GM20431 (cell line): ENCODE data around the gene TTC38.

Experiments used
- in situ Hi-C: fragments of 300-500 bp; cut with MseI, MboI; formaldehyde crosslinking; loops from one replicate; pipeline ENCODE4 v1.15.0; 2020; ENCODE audit warnings: low sequenced_read_pairs; ENCODE audit not compliant: unreplicated experiment

TTC38 gene

GRCh38 chr22:46292732-46293131 is 24.9 kb downstream of the TTC38 start:
- in situ Hi-C loops = no loop called here

GRCh38 chr22:46293577-46294260 is 25.9 kb downstream of the TTC38 start:
- in situ Hi-C loops = no loop called here

- in situ Hi-C loops = no loop called here
These were observed 27.0 kb downstream of the TTC38 start for GRCh38 chr22:46294784-46295183.

- in situ Hi-C loops = no loop called here
These were observed 27.6 kb downstream of the TTC38 start for GRCh38 chr22:46295277-46295971.

- in situ Hi-C loops = no loop called here
These were observed 28.7 kb downstream of the TTC38 start, which contains the start of gene GTSE1 for GRCh38 chr22:46296257-46297150. Gene GTSE1 (plus strand): TSS chr22:46296870. CDS start chr22:46297401, 531 bp downstream.

- in situ Hi-C loops = no loop called here
These were observed 29.5 kb downstream of the TTC38 start for GRCh38 chr22:46297151-46297812.

GRCh38 chr22:46299101-46299500 is 31.3 kb downstream of the TTC38 start:
- in situ Hi-C loops = no loop called here

GRCh38 chr22:46300491-46300890 is 32.7 kb downstream of the TTC38 start:
- in situ Hi-C loops = loop anchor here (25.0 kb wide), 1 partner anchor 288 kb away; no protein-coding TSS in a partner anchor

- in situ Hi-C loops = loop anchor here (25.0 kb wide), 1 partner anchor 291 kb away; no protein-coding TSS in a partner anchor
These were observed 35.6 kb downstream of the TTC38 start for GRCh38 chr22:46303347-46303965.

- in situ Hi-C loops = loop anchor here (25.0 kb wide), 1 partner anchor 296 kb away; no protein-coding TSS in a partner anchor
These were observed 40.6 kb downstream of the TTC38 start for GRCh38 chr22:46308283-46308988.

- in situ Hi-C loops = loop anchor here (25.0 kb wide), 1 partner anchor 297 kb away; no protein-coding TSS in a partner anchor
These were observed 41.8 kb downstream of the TTC38 start for GRCh38 chr22:46309526-46310085.

- in situ Hi-C loops = loop anchor here (25.0 kb wide), 1 partner anchor 300 kb away; no protein-coding TSS in a partner anchor
These were observed 44.2 kb downstream of the TTC38 start for GRCh38 chr22:46312056-46312455.

GRCh38 chr22:46312848-46313247 is 45.0 kb downstream of the TTC38 start:
- in situ Hi-C loops = loop anchor here (25.0 kb wide), 1 partner anchor 301 kb away; no protein-coding TSS in a partner anchor

GRCh38 chr22:46315976-46316375 is 48.2 kb downstream of the TTC38 start:
- in situ Hi-C loops = loop anchor here (5.0 to 25.0 kb wide), 2 partner anchors 199 to 304 kb away; no protein-coding TSS in a partner anchor

GRCh38 chr22:46317646-46318045 is 49.8 kb downstream of the TTC38 start:
- in situ Hi-C loops = loop anchor here (5.0 to 25.0 kb wide), 2 partner anchors 200 to 305 kb away; no protein-coding TSS in a partner anchor

GRCh38 chr22:46318576-46318975 is 50.8 kb downstream of the TTC38 start:
- in situ Hi-C loops = loop anchor here (5.0 to 25.0 kb wide), 2 partner anchors 201 to 306 kb away; no protein-coding TSS in a partner anchor

GRCh38 chr22:46319319-46319718 is 51.5 kb downstream of the TTC38 start:
- in situ Hi-C loops = loop anchor here (5.0 to 25.0 kb wide), 2 partner anchors 202 to 307 kb away; no protein-coding TSS in a partner anchor
